Adrenal gland (tissue), 12 donors: ENCODE results near the gene SCN1B. TPM values are rescaled to one million over a fixed set of nuclear protein-coding genes. Genes with fewer than 3 reads are reported as not detected.

Source experiments
- DNase-seq, 7 donors: peaks; one replicate each; pipeline ENCODE4 v3.0.0-alpha.2; 2019 to 2020
- H3K27ac ChIP-seq, 5 donors: fragments of 200-600 bp; sonication (generic) in 4 of 5; 1 replicate in 3 of 5; 2 replicates in 2 of 5; pipeline versions ENCODE4 v1.5.1 to v1.8.0; 2016 to 2020; ENCODE audit warnings: mild to moderate bottlenecking in 1 of 5
- H3K27me3 ChIP-seq: fragments of 200-600 bp; 2 replicates; pipeline ENCODE4 v1.8.0; 2021
- H3K36me3 ChIP-seq, 2 donors: fragments of 200-600 bp; replicated peaks in 1 of 2; 1 replicate in 1 of 2; 2 replicates in 1 of 2; pipeline versions ENCODE4 v1.5.1 to v1.8.0; 2018 to 2022
- H3K4me1 ChIP-seq, 2 donors: fragments of 200-600 bp; replicated peaks in 1 of 2; 1 replicate in 1 of 2; 2 replicates in 1 of 2; pipeline versions ENCODE4 v1.5.1 to v1.8.0; 2018 to 2021
- H3K4me3 ChIP-seq, 4 donors: fragments of 200-600 bp; sonication (generic) in 3 of 4; one replicate each; pipeline ENCODE4 v1.5.1; 2016 to 2018
- H3K9me3 ChIP-seq, 3 donors: fragments of 200-600 bp; sonication (generic) in 1 of 3; replicated peaks in 1 of 3; 1 replicate in 2 of 3; 2 replicates in 1 of 3; pipeline versions ENCODE4 v1.5.1 to v1.8.0; 2016 to 2021
- POLR2A ChIP-seq, 2 donors: fragments of 450-650 bp; IDR thresholded peaks; one replicate each; pipeline ENCODE4 v1.6.1; 2017; ENCODE audit warnings: antibody characterized with exemption in 2 of 2, mild to moderate bottlenecking in 2 of 2, moderate library complexity in 1 of 2
- WGBS, 4 donors: extraction: QIAGEN DNeasy Blood & Tissue Kit in 2 of 4; methylation state at CpG; one replicate each; pipeline versions ENCODE4 v1.1.5 to v1.1.7; 2013 to 2017; 5-methylcytosine and 5-hydroxymethylcytosine counted together
- intact Hi-C, 2 donors: fragments of 100-400 bp; cut with DNase I; formaldehyde crosslinking; loops; one replicate each; pipeline versions ENCODE4 v1.14.1 to v1.15.0; 2022 to 2023
- polyA plus RNA-seq, 3 donors: library from polyadenylated mRNA; stranded (reverse); fragments of 200-250 nt in 2 of 3; fragments of 350-450 nt in 1 of 3; fragmentation: Illumina TruSeq in 1 of 3; extraction: RNeasy Lipid Tissue Mini Kit (QIAGEN cat#74804) in 1 of 3; gene quantifications; one replicate each; pipeline ENCODE4 v1.2.3, GENCODE V29; 2013 to 2014
- total RNA-seq, 9 donors: library from RNA; depleted of rRNA in 4 of 9; stranded (reverse); fragments of >200 nt in 4 of 9; fragments of 120-200 nt in 1 of 9; fragmentation: NEBNext Ultra II Directional in 1 of 9; extraction: Animal tissue kit (Norgen Biotek cat#: 25700) in 1 of 9; gene quantifications; one replicate each; pipeline versions ENCODE4 v1.1.0 to v1.2.4, GENCODE V29; 2013 to 2023
- TF ChIP-seq, protein P1 (sequence below), 6 experiments: fragments of 450-650 bp in 4 of 6; fragments of 200-600 bp in 2 of 6; sonication (generic) in 1 of 6; IDR thresholded peaks; 1 replicate in 5 of 6; 2 replicates in 1 of 6; pipeline versions ENCODE4 v1.5.1 to v1.8.0; 2016 to 2021; ENCODE audit warnings: antibody characterized with exemption in 6 of 6, mild to moderate bottlenecking in 2 of 6, moderate library complexity in 1 of 6
- donor health status: healthy with polysubstance abuse.
- donor health status: Bipolar disorder and iron deficiency.
- donor health status: DM: yes; HTN: yes; CAD: no.
- donor health status: DM: no; HTN: no; CAD: no.
- donor health status: DM: no; HTN: no; CAD: no.
- donor health status: DM: yes; HTN: yes; CAD: no.

The SCN1B gene
- total and polyA plus RNA-seq, 12 donors: 0.83 to 34.5 (median 13.8) TPM

- TF ChIP-seq, protein P1, sequence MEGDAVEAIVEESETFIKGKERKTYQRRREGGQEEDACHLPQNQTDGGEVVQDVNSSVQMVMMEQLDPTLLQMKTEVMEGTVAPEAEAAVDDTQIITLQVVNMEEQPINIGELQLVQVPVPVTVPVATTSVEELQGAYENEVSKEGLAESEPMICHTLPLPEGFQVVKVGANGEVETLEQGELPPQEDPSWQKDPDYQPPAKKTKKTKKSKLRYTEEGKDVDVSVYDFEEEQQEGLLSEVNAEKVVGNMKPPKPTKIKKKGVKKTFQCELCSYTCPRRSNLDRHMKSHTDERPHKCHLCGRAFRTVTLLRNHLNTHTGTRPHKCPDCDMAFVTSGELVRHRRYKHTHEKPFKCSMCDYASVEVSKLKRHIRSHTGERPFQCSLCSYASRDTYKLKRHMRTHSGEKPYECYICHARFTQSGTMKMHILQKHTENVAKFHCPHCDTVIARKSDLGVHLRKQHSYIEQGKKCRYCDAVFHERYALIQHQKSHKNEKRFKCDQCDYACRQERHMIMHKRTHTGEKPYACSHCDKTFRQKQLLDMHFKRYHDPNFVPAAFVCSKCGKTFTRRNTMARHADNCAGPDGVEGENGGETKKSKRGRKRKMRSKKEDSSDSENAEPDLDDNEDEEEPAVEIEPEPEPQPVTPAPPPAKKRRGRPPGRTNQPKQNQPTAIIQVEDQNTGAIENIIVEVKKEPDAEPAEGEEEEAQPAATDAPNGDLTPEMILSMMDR (IDR thresholded peaks at IDR 0.05): no peak
- peak in 1 of 2 donors; percentile 14 for TF ChIP-seq POLR2A (IDR thresholded peaks at IDR 0.05)
- H3K4me1 ChIP-seq: peaks cover 21 to 29% of the 10 kb centered on the region in 2 donors
Observed at GRCh38 chr19:35040826-35041547, 10.7 kb downstream of the SCN1B start.

GRCh38 chr19:35041548-35042055, 11.3 kb downstream of the SCN1B start, which contains the start of gene HPN:
Gene HPN (plus strand): TSS chr19:35041721. CDS start chr19:35042507, 786 bp downstream.
- Histone ChIP-seq H3K36me3 (no peaks in the 10 kb centered on the region), H3K9me3 (no peaks in the 10 kb centered on the region), H3K27me3 (no peaks in the 10 kb centered on the region), H3K4me3 (no peak within 1 kb of the TSS), H3K4me1 (peaks cover 21 to 29% of the 10 kb centered on the region in 2 donors), H3K27ac (peak within 1 kb of the TSS in 4 of 5 donors; percentile 17 to 78 (median 51))
- intact Hi-C loops: no loop called here
- 52 to 67% (median 60%) methylated on average over 2 to 19 of the region's 19 CpGs for WGBS, 4 donors
- TF ChIP-seq POLR2A (IDR thresholded peaks at IDR 0.05): no peak
- TF ChIP-seq, protein P1 (IDR thresholded peaks at IDR 0.05): no peak
- no peak for DNase-seq

More at GRCh38 chr19:35040826-35041547, 10.7 kb downstream of the SCN1B start:
- H3K36me3 ChIP-seq: no peaks in the 10 kb centered on the region
- H3K9me3 ChIP-seq: no peaks in the 10 kb centered on the region
- 32 to 40% (median 38%) methylated on average over 21 to 36 of the region's 36 CpGs for WGBS, 4 donors
- no peaks in the 10 kb centered on the region for H3K27me3 ChIP-seq
- H3K4me3 ChIP-seq: no peak overlapping the region
- intact Hi-C loops: no loop called here
- peak overlapping the region in 4 of 5 donors; percentile 17 to 78 (median 51) for H3K27ac ChIP-seq
- peak; percentile 72 to 93 (median 91) for DNase-seq

- Histone ChIP-seq H3K27me3 (no peaks in the 10 kb centered on the region), H3K36me3 (no peaks in the 10 kb centered on the region), H3K4me1 (peaks cover 21 to 29% of the 10 kb centered on the region in 2 donors), H3K4me3 (no peak overlapping the region), H3K9me3 (no peaks in the 10 kb centered on the region), H3K27ac (no peak overlapping the region)
- intact Hi-C loops: no loop called here
- DNase-seq: no peak
- TF ChIP-seq, protein P1 (IDR thresholded peaks at IDR 0.05): no peak
- no peak for TF ChIP-seq POLR2A (IDR thresholded peaks at IDR 0.05)
- 68 to 77% (median 71%) methylated on average over 9 to 14 of the region's 14 CpGs for WGBS, 4 donors
Observed at GRCh38 chr19:35042056-35042730, 11.9 kb downstream of the SCN1B start.

- intact Hi-C loops: no loop called here
- TF ChIP-seq, protein P1 (IDR thresholded peaks at IDR 0.05): no peak
- no peak for TF ChIP-seq POLR2A (IDR thresholded peaks at IDR 0.05)
- no peak overlapping the region for H3K27ac ChIP-seq
Observed at GRCh38 chr19:35042954-35043604, 12.8 kb downstream of the SCN1B start.

More at GRCh38 chr19:35042954-35043604, 12.8 kb downstream of the SCN1B start:
- no peak for DNase-seq
- 81 to 92% (median 83%) methylated on average over 11 to 14 of the region's 14 CpGs for whole genome bisulfite sequencing, 4 donors
- Histone ChIP-seq H3K27me3 (no peaks in the 10 kb centered on the region), H3K9me3 (no peaks in the 10 kb centered on the region), H3K4me1 (peaks cover 19 to 25% of the 10 kb centered on the region in 2 donors), H3K4me3 (no peak overlapping the region), H3K36me3 (no peaks in the 10 kb centered on the region)
